Measurements from ENCODE around the gene MMD.

- TF ChIP-seq TAF1 (IDR thresholded peaks at IDR 0.05; ENCODE audit: low read depth, low read length) (no peak), POLR2A (IDR thresholded peaks at IDR 0.05; ENCODE audit: low read depth, low read length) (no peak), SPI1 (IDR thresholded peaks at IDR 0.05; ENCODE audit: low read depth, low read length) (no peak), POLR2AphosphoS5 (IDR thresholded peaks at IDR 0.05; ENCODE audit: low read depth, low read length) (no peak), POU2F2 (IDR thresholded peaks at IDR 0.05; ENCODE audit: low read depth, low read length) (no peak), PAX5 (IDR thresholded peaks at IDR 0.05; ENCODE audit: insufficient read depth, low read length, severe bottlenecking) (no peak)
Observed at GRCh38 chr17:55462234-55462633, 40.6 kb upstream of the MMD start.
